ENCODE data around the gene USF3.

DNA sequence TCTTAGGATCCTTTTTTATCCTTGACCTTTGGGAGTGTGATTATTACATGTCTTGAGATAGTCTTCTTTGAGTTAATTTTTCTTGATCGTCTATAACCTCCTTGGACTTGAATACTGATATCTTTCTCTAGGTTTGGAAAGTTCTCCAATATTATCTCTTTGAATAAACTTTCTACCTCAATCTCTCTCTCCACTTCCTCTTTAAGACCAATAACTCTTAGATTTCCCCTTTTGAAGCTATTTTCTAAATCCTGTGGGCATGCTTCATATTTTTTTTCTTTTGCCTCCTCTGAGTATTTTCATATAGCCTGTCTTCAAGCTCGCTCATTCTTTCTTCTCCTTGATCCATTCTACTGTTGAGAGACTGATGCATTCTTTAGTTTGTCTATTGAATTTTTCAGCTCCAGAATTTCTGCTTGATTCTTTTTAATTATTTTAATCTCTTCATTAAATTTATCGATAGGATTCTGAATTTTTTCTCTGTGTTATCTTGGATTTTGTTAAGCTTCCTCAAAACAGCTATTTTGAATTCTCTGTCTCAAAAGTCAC, 12.1 kb downstream of the USF3 start:
- no peak for TF ChIP-seq CTCF (conservative IDR thresholded peaks at IDR 0.05; ENCODE audit: low read length)
- TF ChIP-seq EZH2phosphoT487 (IDR thresholded peaks at IDR 0.05; ENCODE audit: borderline replicate concordance, low read depth, low read length): no peak

Data from OCI-LY7 (cell line).